Tibial nerve (tissue), 4 donors: ENCODE results near the gene CDYL. TPM values are rescaled to one million over a fixed set of nuclear protein-coding genes. Genes with fewer than 3 reads are reported as not detected.

Experiments used
- DNase-seq, 2 donors: peaks; one replicate each; pipeline ENCODE4 v3.0.0-alpha.2; 2019; ENCODE audit warnings: low spot score in 2 of 2
- H3K27ac ChIP-seq, 4 donors: fragments of 200-600 bp; sonication (generic) in 3 of 4; one replicate each; pipeline ENCODE4 v1.5.1; 2017 to 2019; ENCODE audit warnings: mild to moderate bottlenecking in 1 of 4
- H3K27me3 ChIP-seq, 2 donors: fragments of 200-600 bp; sonication (generic) in 1 of 2; one replicate each; pipeline versions ENCODE4 v1.5.1 to v1.6.0; 2017 to 2019
- H3K36me3 ChIP-seq, 3 donors: fragments of 200-600 bp; sonication (generic); one replicate each; pipeline ENCODE4 v1.5.1; 2018 to 2019
- H3K4me1 ChIP-seq, 4 donors: fragments of 200-600 bp; sonication (generic) in 3 of 4; one replicate each; pipeline ENCODE4 v1.5.1; 2017 to 2019
- H3K4me3 ChIP-seq, 4 donors: fragments of 200-600 bp; sonication (generic) in 3 of 4; one replicate each; pipeline ENCODE4 v1.5.1; 2017 to 2019; ENCODE audit warnings: mild to moderate bottlenecking in 1 of 4, moderate library complexity in 1 of 4
- H3K9me3 ChIP-seq, 4 donors: fragments of 200-600 bp; sonication (generic) in 3 of 4; one replicate each; pipeline ENCODE4 v1.5.1; 2017 to 2019
- CTCF ChIP-seq, 5 experiments: fragments of 200-600 bp in 3 of 5; fragments of 450-650 bp in 2 of 5; sonication (generic) in 3 of 5; IDR thresholded peaks; one replicate each; pipeline ENCODE4 v1.5.1; 2016 to 2019; ENCODE audit warnings: antibody characterized with exemption in 5 of 5, mild to moderate bottlenecking in 3 of 5, moderate library complexity in 2 of 5
- EP300 ChIP-seq, 2 donors: sonication (generic); formaldehyde crosslinking; IDR thresholded peaks; one replicate each; pipeline ENCODE4 v1.6.1; 2017; ENCODE audit warnings: antibody characterized with exemption in 2 of 2, mild to moderate bottlenecking in 1 of 2
- POLR2A ChIP-seq, 2 donors: fragments of 450-650 bp; IDR thresholded peaks; one replicate each; pipeline ENCODE4 v1.6.1; 2017; ENCODE audit warnings: antibody characterized with exemption in 2 of 2, mild to moderate bottlenecking in 2 of 2, moderate library complexity in 2 of 2
- WGBS, 2 donors: methylation state at CpG; one replicate each; pipeline ENCODE4 v1.1.5; 2018; 5-methylcytosine and 5-hydroxymethylcytosine counted together
- total RNA-seq, 4 donors: library from RNA; depleted of rRNA; stranded (reverse); fragments of >200 nt; gene quantifications; one replicate each; pipeline ENCODE4 v1.1.0, GENCODE V29; 2016

CDYL gene
- total RNA-seq, 4 donors from 2014 or later: 20.3 to 37.5 (median 31.7) TPM

- Histone ChIP-seq H3K36me3 (no peaks in the 10 kb centered on the region), H3K4me3 (no peak overlapping the region), H3K9me3 (peaks cover 0 to 20% (median 0%) of the 10 kb centered on the region in 4 donors), H3K4me1 (peaks cover 0 to 15% (median 3%) of the 10 kb centered on the region in 4 donors), H3K27me3 (no peaks in the 10 kb centered on the region), H3K27ac (no peak overlapping the region)
- 48 to 54% methylated on average over 6 of the region's 6 CpGs for WGBS, 2 donors
- no peak for DNase-seq
- TF ChIP-seq CTCF (IDR thresholded peaks at IDR 0.05) (no peak), POLR2A (IDR thresholded peaks at IDR 0.05) (no peak), EP300 (IDR thresholded peaks at IDR 0.05) (no peak)
Observed at GRCh38 chr6:4873928-4874327, 97.7 kb downstream of the CDYL start.

- Histone ChIP-seq H3K4me3 (no peak overlapping the region), H3K36me3 (no peaks in the 10 kb centered on the region), H3K27me3 (no peaks in the 10 kb centered on the region), H3K9me3 (no peaks in the 10 kb centered on the region), H3K4me1 (peaks cover 0 to 3% (median 0%) of the 10 kb centered on the region in 4 donors), H3K27ac (no peak overlapping the region)
- no peak for TF ChIP-seq EP300 (IDR thresholded peaks at IDR 0.05)
- no peak for TF ChIP-seq POLR2A (IDR thresholded peaks at IDR 0.05)
- WGBS, 2 donors: 92 to 97% methylated on average over 6 of the region's 6 CpGs
- no peak for DNase-seq
Observed at GRCh38 chr6:4879741-4880275, 103.6 kb downstream of the CDYL start.

GRCh38 chr6:4880363-4880762 is 104.2 kb downstream of the CDYL start:
- DNase-seq: no peak
- WGBS, 2 donors: 90 to 95% methylated on average over 3 of the region's 3 CpGs
- no peak overlapping the region for H3K4me3 ChIP-seq
- H3K9me3 ChIP-seq: no peaks in the 10 kb centered on the region
- no peak overlapping the region for H3K27ac ChIP-seq
- no peaks in the 10 kb centered on the region for H3K36me3 ChIP-seq
- H3K4me1 ChIP-seq: peaks cover 0 to 3% (median 0%) of the 10 kb centered on the region in 4 donors
- TF ChIP-seq POLR2A (IDR thresholded peaks at IDR 0.05) (no peak), EP300 (IDR thresholded peaks at IDR 0.05) (no peak), CTCF (IDR thresholded peaks at IDR 0.05) (no peak)
- no peaks in the 10 kb centered on the region for H3K27me3 ChIP-seq

- no peak for TF ChIP-seq EP300 (IDR thresholded peaks at IDR 0.05)
- TF ChIP-seq CTCF (IDR thresholded peaks at IDR 0.05): no peak
- no peak for TF ChIP-seq POLR2A (IDR thresholded peaks at IDR 0.05)
Observed at GRCh38 chr6:4883298-4883697, 107.1 kb downstream of the CDYL start.

GRCh38 chr6:4884646-4885340 is 108.6 kb downstream of the CDYL start:
- H3K27me3 ChIP-seq: no peaks in the 10 kb centered on the region
- H3K4me1 ChIP-seq: peaks cover 0 to 1% (median 0%) of the 10 kb centered on the region in 4 donors
- 79 to 82% methylated on average over 7 of the region's 7 CpGs for WGBS, 2 donors
- H3K9me3 ChIP-seq: peaks cover 0 to 3% (median 0%) of the 10 kb centered on the region in 4 donors
- no peak overlapping the region for H3K27ac ChIP-seq
- DNase-seq: no peak
- TF ChIP-seq POLR2A (IDR thresholded peaks at IDR 0.05) (no peak), CTCF (IDR thresholded peaks at IDR 0.05) (no peak), EP300 (IDR thresholded peaks at IDR 0.05) (no peak)
- H3K4me3 ChIP-seq: no peak overlapping the region
- H3K36me3 ChIP-seq: no peaks in the 10 kb centered on the region

More at GRCh38 chr6:4883298-4883697, 107.1 kb downstream of the CDYL start:
- 95 to 97% methylated on average over 3 of the region's 3 CpGs for WGBS, 2 donors
- Histone ChIP-seq H3K4me3 (no peak overlapping the region), H3K27me3 (no peaks in the 10 kb centered on the region), H3K36me3 (no peaks in the 10 kb centered on the region), H3K9me3 (peaks cover 0 to 3% (median 0%) of the 10 kb centered on the region in 4 donors), H3K27ac (no peak overlapping the region), H3K4me1 (peaks cover 0 to 3% (median 0%) of the 10 kb centered on the region in 4 donors)
- DNase-seq: no peak
